ENCODE measurements around the gene MACROD1.

The MACROD1 gene

DNA sequence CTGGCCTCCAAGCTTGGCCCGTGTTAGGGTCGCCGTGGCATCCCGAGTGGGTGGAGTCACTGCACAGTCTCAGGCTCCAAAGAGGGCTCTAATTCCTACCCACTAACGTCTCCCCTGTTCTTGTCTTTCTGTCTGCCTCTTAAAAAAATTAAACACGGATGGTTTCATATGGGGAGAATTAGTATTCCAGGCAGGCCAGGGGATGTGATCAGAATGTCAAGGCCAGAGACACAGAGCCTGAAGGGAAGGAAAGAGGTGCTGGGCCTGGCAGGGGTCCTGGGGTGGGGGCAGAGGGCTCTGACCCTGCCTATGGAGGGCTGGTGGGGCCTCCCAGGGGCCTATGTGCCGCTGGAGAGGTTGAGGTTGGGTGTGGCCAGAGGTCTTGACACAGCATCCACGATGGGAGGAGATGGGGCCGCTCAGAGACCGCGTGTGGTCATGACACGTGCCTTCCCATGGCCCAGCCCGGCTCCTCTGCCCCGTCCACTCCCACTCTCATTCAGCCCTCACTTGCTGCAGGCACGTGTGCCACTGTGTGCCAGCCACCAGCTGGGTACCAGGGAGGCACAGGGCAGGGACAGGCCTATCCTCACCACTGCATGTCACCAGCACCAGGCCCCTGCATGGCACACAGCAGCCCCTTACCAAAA is 73.7 kb downstream of the MACROD1 start:
- in situ Hi-C loops (cut with MboI; ENCODE audit: low pct_unique_long_range_greater_than_20kb, low sequenced_read_pairs, unreplicated experiment) = no loop called here
- no peak for DNase-seq (ENCODE audit: low spot score)
- TF ChIP-seq CTCF (IDR thresholded peaks at IDR 0.05; ENCODE audit: extremely low read depth, insufficient read depth, missing control alignments) = no peak

- no peak for DNase-seq (ENCODE audit: low spot score)
- no peak for TF ChIP-seq CTCF (IDR thresholded peaks at IDR 0.05; ENCODE audit: extremely low read depth, insufficient read depth, missing control alignments)
- in situ Hi-C loops (cut with MboI; ENCODE audit: low pct_unique_long_range_greater_than_20kb, low sequenced_read_pairs, unreplicated experiment) = no loop called here
These were observed 75.0 kb downstream of the MACROD1 start for GRCh38 chr11:64090806-64091516.

GRCh38 chr11:64089915-64090805 is 75.8 kb downstream of the MACROD1 start:
- no peak for TF ChIP-seq CTCF (IDR thresholded peaks at IDR 0.05; ENCODE audit: extremely low read depth, insufficient read depth, missing control alignments)
- in situ Hi-C loops (cut with MboI; ENCODE audit: low pct_unique_long_range_greater_than_20kb, low sequenced_read_pairs, unreplicated experiment) = no loop called here
- DNase-seq (ENCODE audit: low spot score) = no peak

DNA sequence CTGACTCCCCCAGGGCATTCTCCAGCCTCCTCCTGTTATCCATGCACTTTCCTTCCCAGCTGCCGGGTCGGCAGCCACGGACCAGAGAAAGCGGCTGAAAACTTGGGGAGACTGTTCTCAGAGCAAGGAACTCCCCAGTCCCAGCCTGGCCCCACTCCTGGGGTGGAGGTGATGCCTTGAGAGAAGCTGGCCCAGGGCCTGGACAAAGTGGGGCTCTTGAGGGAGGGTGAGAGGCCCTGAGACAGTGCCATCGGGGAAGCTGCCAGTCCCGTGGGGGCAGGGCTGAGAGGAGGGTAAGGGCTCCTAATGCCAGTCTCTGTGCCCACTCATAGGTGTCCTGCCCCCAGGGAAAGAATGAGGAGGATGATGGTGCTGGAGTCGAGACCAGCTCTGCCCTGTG is 76.4 kb downstream of the MACROD1 start:
- in situ Hi-C loops (cut with MboI; ENCODE audit: low pct_unique_long_range_greater_than_20kb, low sequenced_read_pairs, unreplicated experiment) = no loop called here
- DNase-seq (ENCODE audit: low spot score) = no peak
- TF ChIP-seq CTCF (IDR thresholded peaks at IDR 0.05; ENCODE audit: extremely low read depth, insufficient read depth, missing control alignments) = no peak

DNA sequence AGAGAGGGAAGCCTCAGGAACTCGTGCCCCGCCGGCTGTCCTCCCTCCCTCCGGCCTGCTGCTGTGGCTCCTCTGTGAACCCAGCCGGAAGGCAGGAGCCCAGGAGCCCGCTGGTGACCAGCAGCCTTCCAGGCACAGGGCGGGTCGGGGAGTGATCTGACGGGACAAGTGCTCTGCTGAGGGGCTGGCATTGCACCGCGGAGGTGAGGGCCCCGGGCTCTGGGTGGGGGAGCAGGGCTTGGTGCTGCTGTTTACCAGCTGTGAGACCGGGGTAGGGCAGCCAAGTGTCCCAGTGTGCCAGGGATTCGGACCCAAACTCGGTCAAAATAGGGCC is 76.9 kb downstream of the MACROD1 start:
- in situ Hi-C loops (cut with MboI; ENCODE audit: low pct_unique_long_range_greater_than_20kb, low sequenced_read_pairs, unreplicated experiment) = no loop called here
- no peak for DNase-seq (ENCODE audit: low spot score)

More for the DNA sequence above, 76.9 kb downstream of the MACROD1 start:
- no peak for TF ChIP-seq CTCF (IDR thresholded peaks at IDR 0.05; ENCODE audit: extremely low read depth, insufficient read depth, missing control alignments)
